Psoas muscle (tissue), 8 donors: ENCODE results near the gene DYNC1I2. TPM values are rescaled to one million over a fixed set of nuclear protein-coding genes. Genes with fewer than 3 reads are reported as not detected.

Experiments
- ATAC-seq, 4 donors: fragments of 200-7000 bp; cut with Tn5 transposase; one replicate each; pipeline ENCODE4 v1.9.1; 2020; ENCODE audit warnings: moderate library complexity in 3 of 4, mild to moderate bottlenecking in 2 of 4
- DNase-seq, 2 donors: peaks; one replicate each; pipeline ENCODE4 v3.0.0-alpha.2; 2020
- H3K27ac ChIP-seq: fragments of 200-600 bp; one replicate; pipeline ENCODE4 v1.8.0; 2022
- H3K27me3 ChIP-seq, 3 donors: fragments of 200-600 bp in 1 of 3; one replicate each; pipeline versions ENCODE4 v1.6.1 to v1.8.0; 2013 to 2022; ENCODE audit warnings: low read length in 2 of 3, mild to moderate bottlenecking in 2 of 3, moderate library complexity in 1 of 3; ENCODE audit not compliant: insufficient read depth in 3 of 3
- H3K36me3 ChIP-seq, 2 donors: fragments of 200-600 bp in 1 of 2; one replicate each; pipeline versions ENCODE4 v1.6.1 to v1.8.0; 2013 to 2022; ENCODE audit warnings: low read depth in 1 of 2, mild to moderate bottlenecking in 1 of 2, moderate library complexity in 1 of 2; ENCODE audit not compliant: insufficient read depth in 1 of 2
- H3K4me1 ChIP-seq: fragments of 200-600 bp; one replicate; pipeline ENCODE4 v1.8.0; 2022
- H3K4me3 ChIP-seq: fragments of 200-600 bp; one replicate; pipeline ENCODE4 v1.8.0; 2022; ENCODE audit warnings: mild to moderate bottlenecking
- H3K9me3 ChIP-seq: fragments of 200-600 bp; one replicate; pipeline ENCODE4 v1.8.0; 2022
- CTCF ChIP-seq: fragments of 200-600 bp; IDR thresholded peaks from one replicate; pipeline ENCODE4 v1.8.0; 2022; ENCODE audit warnings: antibody characterized with exemption
- WGBS, 3 donors: extraction: QIAGEN DNeasy Blood & Tissue Kit; methylation state at CpG; one replicate each; pipeline versions ENCODE4 v1.1.6 to v1.1.7; 2013; 5-methylcytosine and 5-hydroxymethylcytosine counted together
- intact Hi-C, 2 donors: fragments of 100-400 bp; cut with DNase I; formaldehyde crosslinking; loops; one replicate each; pipeline versions ENCODE4 v1.11.0 to v1.14.2; 2022
- polyA plus RNA-seq, 3 donors: library from polyadenylated mRNA; stranded (reverse); fragments of 200-250 nt; gene quantifications; one replicate each; pipeline ENCODE4 v1.2.3, GENCODE V29; 2013
- total RNA-seq, 4 donors: library from RNA; stranded (reverse); fragmentation: NEBNext Ultra II Directional in 2 of 4; extraction: Animal tissue kit (Norgen Biotek cat#: 25700) in 2 of 4; gene quantifications; one replicate each; pipeline versions ENCODE4 v1.2.1 to v1.2.4, GENCODE V29; 2021 to 2023
- donor health status: healthy with polysubstance abuse.
- donor health status: DM: no; HTN: no; CAD: no; lungs with moderate emphysema.
- donor health status: Bipolar disorder and iron deficiency.
- donor health status: healthy.
- donor health status: DM: yes; HTN: yes; CAD: no.
- donor health status: DM: no; HTN: no; CAD: no.
- donor health status: DM: no; HTN: no; CAD: no.
- donor health status: DM: yes; HTN: yes; CAD: no.

The DYNC1I2 gene
- total and polyA plus RNA-seq, 7 donors: 43.5 to 72.9 (median 50.3) TPM

- Histone ChIP-seq H3K36me3 (peaks cover 3 to 73% of the 10 kb centered on the region in 2 donors), H3K4me1 (no peaks in the 10 kb centered on the region), H3K4me3 (no peak overlapping the region), H3K27me3 (no peaks in the 10 kb centered on the region), H3K9me3 (no peaks in the 10 kb centered on the region), H3K27ac (no peak overlapping the region)
- DNase-seq: no peak
- TF ChIP-seq CTCF: no peak
- 78 to 83% (median 78%) methylated on average over 6 of the region's 6 CpGs for WGBS, 3 donors
- no peak for ATAC-seq
- intact Hi-C loops: no loop called here
Observed at GRCh38 chr2:171793691-171794678, 106.7 kb downstream of the DYNC1I2 start.

GRCh38 chr2:171794918-171795317, 107.6 kb downstream of the DYNC1I2 start:
- Histone ChIP-seq H3K9me3 (no peaks in the 10 kb centered on the region), H3K27me3 (no peaks in the 10 kb centered on the region), H3K27ac (no peak overlapping the region), H3K4me1 (no peaks in the 10 kb centered on the region), H3K4me3 (no peak overlapping the region), H3K36me3 (peaks cover 3 to 74% of the 10 kb centered on the region in 2 donors)
- intact Hi-C loops: no loop called here
- DNase-seq (no peak), ATAC-seq (no peak)
- WGBS, 3 donors: 59 to 60% (median 60%) methylated on average over 4 of the region's 4 CpGs
- TF ChIP-seq CTCF: no peak

Other genes with a start within 250 kb of the DYNC1I2 start
- 10 to 100 TPM; 15.2 to 47.3 (median 15.5) TPM for gene CYBRD1, start 165.0 kb upstream of the DYNC1I2 start, total RNA-seq
- gene CYBRD1, start 165.0 kb upstream of the DYNC1I2 start, polyA plus RNA-seq: 10 to 100 TPM; 12.3 to 14.6 (median 13.6) TPM
- gene SLC25A12, start 206.8 kb downstream of the DYNC1I2 start, total RNA-seq: 10 to 100 TPM; 59.9 to 83.6 (median 70.3) TPM
- gene SLC25A12, start 206.8 kb downstream of the DYNC1I2 start, polyA plus RNA-seq: 10 to 100 TPM; 19.1 to 66.5 (median 46.3) TPM
- gene HAT1, start 235.0 kb downstream of the DYNC1I2 start, total RNA-seq: 10 to 100 TPM; 31.8 to 66.5 (median 44.5) TPM
- gene HAT1, start 235.0 kb downstream of the DYNC1I2 start, polyA plus RNA-seq: 10 to 100 TPM; 54.7 to 94.6 (median 60.9) TPM